PFSK-1 (cell line): Measurements from ENCODE around the gene CES4A.

Experiments used
- TAF1 ChIP-seq: IDR thresholded peaks from 2 replicates; pipeline ENCODE4 v1.6.1; 2012; ENCODE audit warnings: low read length, control low read depth, borderline replicate concordance; ENCODE audit not compliant: insufficient read depth
- TF ChIP-seq, protein P1 (sequence below), 2 experiments: IDR thresholded peaks; 2 replicates each; pipeline versions ENCODE4 v1.6.1 to v1.8.0; 2011 to 2012; ENCODE audit warnings: low read depth in 2 of 2, low read length in 2 of 2, control low read depth in 1 of 2, inconsistent platforms in 1 of 2, mild to moderate bottlenecking in 1 of 2, moderate library complexity in 1 of 2; ENCODE audit not compliant: insufficient read depth in 1 of 2

DNA sequence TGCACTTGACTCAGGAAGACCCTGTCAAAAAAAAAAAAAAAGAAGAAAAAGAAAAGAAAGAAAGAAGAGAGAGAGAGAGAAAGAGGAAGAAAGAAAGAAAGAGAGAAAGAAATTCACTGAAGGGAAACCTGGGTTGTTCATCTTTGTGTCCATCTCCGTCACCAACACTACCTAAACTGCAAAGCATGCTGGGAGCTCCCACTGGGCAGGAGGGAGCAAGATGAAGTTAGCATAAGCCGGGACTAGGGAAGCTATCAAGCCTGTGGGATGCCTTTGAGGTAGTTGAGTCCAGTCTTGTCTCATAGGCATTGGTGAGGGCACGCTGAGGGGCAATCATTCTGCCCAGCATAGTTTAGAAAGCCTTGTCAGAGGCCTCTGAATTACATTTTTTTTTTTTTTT, 32.9 kb downstream of the CES4A start:
- TF ChIP-seq, protein P1, sequence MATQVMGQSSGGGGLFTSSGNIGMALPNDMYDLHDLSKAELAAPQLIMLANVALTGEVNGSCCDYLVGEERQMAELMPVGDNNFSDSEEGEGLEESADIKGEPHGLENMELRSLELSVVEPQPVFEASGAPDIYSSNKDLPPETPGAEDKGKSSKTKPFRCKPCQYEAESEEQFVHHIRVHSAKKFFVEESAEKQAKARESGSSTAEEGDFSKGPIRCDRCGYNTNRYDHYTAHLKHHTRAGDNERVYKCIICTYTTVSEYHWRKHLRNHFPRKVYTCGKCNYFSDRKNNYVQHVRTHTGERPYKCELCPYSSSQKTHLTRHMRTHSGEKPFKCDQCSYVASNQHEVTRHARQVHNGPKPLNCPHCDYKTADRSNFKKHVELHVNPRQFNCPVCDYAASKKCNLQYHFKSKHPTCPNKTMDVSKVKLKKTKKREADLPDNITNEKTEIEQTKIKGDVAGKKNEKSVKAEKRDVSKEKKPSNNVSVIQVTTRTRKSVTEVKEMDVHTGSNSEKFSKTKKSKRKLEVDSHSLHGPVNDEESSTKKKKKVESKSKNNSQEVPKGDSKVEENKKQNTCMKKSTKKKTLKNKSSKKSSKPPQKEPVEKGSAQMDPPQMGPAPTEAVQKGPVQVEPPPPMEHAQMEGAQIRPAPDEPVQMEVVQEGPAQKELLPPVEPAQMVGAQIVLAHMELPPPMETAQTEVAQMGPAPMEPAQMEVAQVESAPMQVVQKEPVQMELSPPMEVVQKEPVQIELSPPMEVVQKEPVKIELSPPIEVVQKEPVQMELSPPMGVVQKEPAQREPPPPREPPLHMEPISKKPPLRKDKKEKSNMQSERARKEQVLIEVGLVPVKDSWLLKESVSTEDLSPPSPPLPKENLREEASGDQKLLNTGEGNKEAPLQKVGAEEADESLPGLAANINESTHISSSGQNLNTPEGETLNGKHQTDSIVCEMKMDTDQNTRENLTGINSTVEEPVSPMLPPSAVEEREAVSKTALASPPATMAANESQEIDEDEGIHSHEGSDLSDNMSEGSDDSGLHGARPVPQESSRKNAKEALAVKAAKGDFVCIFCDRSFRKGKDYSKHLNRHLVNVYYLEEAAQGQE (IDR thresholded peaks at IDR 0.05; ENCODE audit: insufficient read depth in 1 of 2, low read depth in 2 of 2, low read length in 2 of 2), result no peak
- no peak for TF ChIP-seq TAF1
